HG03097 (cell line): ENCODE data around the gene CASK.
"Not testable (repeated sequence)": the region's sequence is repeated elsewhere in the genome, so short reads cannot be mapped to it uniquely, and the experiment has no call there.

Experiments used
- ATAC-seq: cut with Tn5 transposase; IDR thresholded peaks from one replicate; pipeline ENCODE4 v1.9.1; 2021; ENCODE audit not compliant: unreplicated experiment, low FRiP score

Gene CASK

DNA sequence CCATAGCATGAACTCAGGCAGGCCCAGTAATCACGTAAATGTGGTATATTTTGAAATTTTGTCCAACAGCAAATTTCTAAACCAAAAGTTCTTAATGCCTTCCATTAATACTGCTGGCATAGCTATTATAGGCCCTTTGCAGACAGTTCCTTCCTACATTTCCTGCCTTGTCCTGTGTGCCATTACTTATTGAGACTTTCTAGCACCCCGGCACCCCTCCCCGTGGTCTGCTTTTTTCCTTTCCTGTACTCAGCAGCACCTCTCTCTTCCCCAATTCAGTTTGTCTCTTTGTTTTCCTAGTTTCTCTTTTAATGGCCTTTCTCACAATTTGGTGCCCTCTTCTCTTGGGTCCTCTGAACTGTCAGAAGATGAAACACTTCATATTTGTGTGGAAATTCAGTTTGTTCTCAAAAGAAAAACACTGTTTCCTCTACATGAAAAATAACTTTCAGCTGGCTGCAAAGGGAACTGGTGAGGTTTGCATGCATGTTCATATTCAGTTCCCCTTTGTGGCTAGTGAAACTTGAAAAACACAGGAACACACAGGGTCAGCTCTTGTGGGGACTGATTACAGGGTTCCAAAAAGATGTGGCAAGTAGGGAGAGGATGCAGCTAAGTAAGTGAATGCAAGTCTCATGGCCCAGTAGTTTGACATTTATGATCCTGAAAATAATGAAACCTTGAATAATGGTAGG is 217.5 kb downstream of the CASK start:
- peak; percentile 82 for ATAC-seq

GRCh38 chrX:41705042-41705441 is 218.3 kb downstream of the CASK start:
- ATAC-seq = no peak

DNA sequence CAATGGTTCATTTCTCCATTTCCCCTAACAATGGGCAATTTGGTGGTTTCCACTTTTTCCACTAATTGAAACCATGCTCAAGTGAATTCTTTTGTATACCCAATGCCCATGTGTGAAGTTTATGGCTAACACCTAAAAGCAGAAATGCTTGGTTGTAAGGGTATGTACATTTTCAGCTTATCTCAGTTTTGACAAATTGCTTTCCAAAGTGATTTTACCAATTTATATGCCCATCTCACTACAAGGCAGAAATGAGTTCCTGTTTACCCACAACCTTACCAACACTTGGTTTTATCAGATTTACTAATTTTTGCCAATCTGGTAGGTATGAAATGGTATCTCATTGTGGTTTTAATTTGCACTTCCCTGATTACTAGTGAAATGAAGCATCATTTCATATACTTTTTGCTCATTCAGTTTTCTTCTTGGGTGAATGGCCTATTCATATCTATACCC is 219.8 kb downstream of the CASK start:
- ATAC-seq = no peak

DNA sequence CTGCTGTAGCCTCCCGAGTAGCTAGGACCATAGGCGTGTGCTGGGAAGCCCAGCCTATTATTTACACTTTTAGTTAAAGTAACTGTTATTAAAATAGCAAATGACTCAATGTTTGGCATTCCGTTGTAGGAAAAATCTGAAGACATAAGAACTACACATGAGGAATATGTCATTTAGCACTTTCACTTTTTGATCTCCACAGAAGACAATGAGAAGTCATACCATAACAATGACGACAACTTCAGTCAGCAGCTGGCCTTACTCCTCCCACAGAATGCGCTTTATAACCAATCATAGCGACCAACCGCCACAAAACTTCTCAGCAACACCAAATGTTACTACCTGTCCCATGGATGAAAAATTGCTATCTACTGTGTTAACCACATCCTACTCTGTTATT is 227.9 kb downstream of the CASK start:
- no peak for ATAC-seq

- ATAC-seq = no peak
Observed at GRCh38 chrX:41693024-41693423, 230.3 kb downstream of the CASK start.

DNA sequence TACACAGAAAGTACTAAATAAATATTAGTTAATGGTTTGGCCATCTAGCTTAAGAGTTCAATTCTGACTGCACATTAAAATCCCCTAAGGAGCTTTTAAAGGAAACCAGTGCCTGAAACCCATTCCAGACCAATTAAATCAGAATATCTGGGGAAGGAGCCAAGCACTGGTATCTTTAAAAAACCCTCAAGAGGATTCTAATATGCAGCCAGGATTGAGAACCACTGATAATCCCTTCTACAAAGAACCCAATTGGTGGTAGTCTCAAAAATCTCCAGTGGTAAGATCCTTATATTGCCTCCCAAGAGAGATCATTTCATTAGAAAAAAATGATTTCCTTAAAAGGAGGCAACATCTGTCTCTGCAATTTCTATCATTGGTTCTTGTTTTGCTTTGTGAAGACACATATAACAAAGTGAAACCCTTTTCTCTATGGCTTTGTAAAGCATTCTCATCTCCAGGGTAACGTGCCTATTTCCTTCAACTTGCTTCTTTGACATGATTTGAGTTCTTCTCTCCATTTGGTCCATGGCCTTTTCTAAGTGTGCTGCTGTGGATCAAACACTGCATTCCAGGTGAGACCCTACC is 231.1 kb downstream of the CASK start:
- ATAC-seq = no peak

DNA sequence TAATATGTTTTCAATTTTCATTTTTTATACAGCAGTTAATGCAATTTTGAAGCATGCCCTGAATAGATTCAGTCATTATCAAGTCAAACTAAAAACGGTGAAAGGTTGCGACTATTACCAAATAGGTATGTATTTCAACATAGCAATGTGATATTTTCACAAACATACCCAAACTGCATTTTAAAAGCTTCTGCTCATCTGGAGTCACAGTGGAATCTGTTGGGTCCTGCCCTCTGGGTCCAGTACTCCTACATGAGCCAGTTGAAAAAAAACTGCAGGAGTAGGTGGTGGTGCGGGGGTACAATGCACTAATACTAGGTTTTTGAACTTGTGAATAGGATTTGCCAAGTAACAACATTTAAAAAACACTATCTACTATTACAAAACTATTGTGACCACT is 233.6 kb downstream of the CASK start:
- ATAC-seq = no peak

DNA sequence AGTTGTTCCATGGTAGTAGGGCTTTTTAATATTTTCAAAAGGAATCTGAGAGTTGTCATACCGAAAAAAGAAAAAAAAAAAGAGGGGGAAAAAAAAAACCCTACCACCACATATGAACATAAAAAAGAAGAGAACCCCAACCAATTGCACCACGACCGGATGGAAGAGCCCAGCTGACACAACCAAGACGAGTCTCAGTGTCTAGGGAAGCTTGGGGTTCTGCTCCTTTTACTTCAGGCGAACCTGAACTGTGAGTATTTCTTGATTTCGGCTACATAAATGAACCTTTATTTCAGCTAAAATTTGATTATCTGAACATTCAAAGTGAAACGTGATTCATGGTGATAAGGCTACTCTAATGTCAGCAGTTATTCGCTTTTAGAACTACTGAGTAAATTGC is 234.5 kb downstream of the CASK start, which contains the start of gene GPR34:
TSS of gene GPR34 (plus strand) at position 139 of the 400 bp plus-strand sequence. CDS start 6,661 bp downstream, outside the sequence.
- ATAC-seq = no peak

DNA sequence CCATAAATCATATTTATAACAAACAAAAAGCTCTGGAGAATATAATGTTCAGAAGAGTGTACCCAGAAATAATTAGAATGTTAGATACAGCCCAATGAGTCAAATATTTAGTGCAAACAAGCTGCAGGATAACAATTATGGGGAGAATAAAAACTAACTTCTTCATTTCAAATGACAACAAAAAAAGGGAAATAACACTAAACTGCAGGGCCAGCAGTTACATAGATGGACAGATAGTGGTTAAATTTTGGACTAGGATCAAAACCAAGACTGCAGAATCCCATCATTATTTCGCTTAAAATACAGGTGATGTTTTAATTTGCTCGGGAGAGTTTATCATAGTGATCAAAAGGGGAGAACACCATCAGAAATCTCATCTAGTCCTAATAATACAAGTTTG is 235.2 kb downstream of the CASK start:
- ATAC-seq = no peak

GRCh38 chrX:41686788-41687187 is 236.6 kb downstream of the CASK start:
- no peak for ATAC-seq

DNA sequence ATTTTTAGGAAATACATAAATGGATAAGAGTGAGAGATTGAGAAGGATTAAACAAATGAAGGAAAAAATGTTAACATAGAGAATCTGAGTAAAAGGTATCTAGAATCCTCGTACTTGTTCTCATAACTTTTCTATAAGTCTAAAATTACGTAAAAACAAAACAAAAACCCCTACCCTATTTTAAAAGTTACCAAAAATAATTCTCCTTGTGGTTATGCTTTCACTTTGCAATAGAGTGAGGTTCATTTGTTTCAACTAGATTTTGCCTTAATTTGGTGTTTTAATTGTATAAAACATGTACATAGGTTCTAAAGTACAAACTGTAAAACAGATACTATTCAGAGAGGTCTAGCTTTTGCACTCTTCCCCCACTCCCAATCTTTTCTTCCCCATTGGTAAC is 238.4 kb downstream of the CASK start:
- ATAC-seq = no peak

DNA sequence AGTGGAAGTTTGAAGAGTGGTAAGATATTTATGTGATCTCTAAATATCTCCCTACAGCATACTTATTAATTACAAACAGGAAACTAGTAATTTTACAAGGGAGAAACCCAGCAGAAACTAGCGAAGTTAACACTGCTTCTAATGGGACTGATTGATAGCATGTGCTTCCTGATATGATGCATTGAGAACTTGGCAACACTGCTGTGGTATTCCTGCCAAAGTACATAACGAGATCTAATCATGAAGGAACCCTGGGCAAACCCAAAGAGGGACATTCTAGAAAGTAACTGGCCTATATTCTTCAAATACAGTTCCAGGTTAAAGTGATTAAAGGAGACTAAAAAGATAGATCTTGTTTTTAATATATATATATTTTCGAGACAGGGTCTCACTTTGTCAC is 239.2 kb downstream of the CASK start:
- no peak for ATAC-seq

DNA sequence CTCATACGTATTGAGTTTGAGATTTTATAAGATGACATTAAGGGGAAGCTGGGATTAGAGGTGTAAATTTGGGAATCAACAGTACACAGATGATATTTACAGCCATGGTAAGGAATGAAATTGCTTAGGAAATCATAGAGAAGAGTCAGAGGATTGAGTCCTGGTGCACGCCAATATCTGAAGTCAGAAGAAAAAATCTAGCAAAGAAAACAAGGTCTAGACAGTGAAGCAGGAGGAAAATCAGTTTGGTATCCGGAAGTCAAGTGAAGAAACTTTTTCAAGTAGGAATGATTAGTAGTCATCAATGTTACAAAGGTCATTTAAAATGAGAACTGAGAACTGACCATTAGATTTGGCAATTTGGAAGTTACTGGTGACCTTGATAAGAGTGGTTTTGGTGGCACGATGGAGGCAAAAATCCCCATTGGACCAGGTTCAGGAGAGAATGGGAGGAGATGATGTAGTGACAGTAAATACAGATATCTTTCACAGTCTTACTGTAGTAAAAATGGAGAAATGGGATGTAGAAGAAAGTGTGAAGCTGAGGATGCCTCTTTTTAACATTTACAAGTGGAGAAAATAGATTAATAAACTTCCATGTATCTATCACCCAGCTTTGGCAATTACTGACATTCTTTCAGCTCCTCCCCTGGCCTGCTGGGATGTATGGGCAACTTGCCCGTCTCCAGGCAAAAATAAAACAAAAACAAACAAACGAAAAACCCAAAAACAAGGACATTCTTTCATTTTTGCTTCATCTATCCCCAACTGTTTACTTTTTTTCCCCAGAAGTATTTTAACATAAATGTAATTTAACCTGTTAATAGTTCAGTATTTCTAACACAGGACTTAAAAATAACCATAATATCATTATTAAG is 245.9 kb downstream of the CASK start:
- ATAC-seq = no peak

- ATAC-seq = not testable (repeated sequence)
Observed at GRCh38 chrX:41676361-41676760, 247.0 kb downstream of the CASK start.

DNA sequence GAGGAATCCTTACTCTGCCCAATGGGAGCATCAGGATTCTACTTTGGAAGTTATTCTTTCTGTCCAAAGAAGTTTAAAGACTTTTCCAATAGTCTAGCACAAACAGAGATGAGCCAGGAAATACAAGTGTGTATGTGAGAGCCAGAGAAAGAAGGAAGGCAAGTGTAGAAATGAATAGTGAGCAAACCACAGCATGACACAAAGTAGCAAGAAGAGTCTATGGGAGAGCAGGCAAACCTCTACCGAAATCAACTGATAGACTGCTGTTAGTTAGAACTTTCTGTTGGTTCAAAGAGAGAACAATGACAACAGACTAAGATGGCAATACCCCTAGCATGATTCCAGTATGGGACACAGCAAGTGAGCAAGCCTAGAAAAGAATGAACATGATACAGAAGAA is 250.7 kb downstream of the CASK start:
- no peak for ATAC-seq

- no peak for ATAC-seq
Observed at GRCh38 chrX:41671082-41671481, 252.3 kb downstream of the CASK start.

DNA sequence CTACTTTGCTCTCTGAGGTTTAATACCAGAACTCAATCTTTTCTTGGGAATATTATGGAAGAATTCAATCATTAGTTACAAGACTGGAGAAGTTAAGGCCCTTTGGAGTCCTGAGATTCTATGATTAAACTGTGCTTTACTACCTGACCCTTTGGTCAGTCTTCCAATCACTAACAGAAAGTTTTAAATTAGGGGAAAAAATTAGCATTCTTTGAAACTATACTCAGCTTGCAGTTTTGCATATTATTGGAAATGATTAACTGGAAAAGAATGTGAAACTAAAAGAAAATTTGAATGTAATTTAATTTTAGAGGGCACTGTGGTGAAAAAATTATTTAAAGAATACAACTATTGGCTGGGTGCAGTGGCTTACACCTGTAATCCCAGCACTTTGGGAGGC is 253.2 kb downstream of the CASK start:
- ATAC-seq = no peak

GRCh38 chrX:41667631-41668030 is 255.7 kb downstream of the CASK start:
- ATAC-seq = no peak

GRCh38 chrX:41666251-41666650 is 257.1 kb downstream of the CASK start:
- no peak for ATAC-seq

DNA sequence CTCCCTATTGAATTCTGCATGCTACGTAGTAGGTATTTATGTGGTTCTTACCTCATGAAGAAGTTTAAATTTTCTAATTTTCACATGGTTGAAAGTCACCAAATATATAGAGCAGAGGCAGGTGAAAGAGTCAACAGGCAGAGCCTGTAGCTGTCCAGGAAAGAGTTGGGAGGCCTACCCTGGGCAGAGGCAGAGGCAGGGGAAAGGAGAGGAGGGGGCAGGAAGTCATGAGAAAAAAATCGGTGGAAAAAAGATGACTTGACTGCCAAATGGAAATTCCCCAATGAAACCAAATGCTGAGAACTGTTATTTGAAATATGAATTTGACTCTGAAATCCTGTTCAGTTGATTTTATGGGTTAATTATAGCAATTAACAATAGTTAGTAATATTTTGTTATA is 257.7 kb downstream of the CASK start:
- ATAC-seq = no peak

DNA sequence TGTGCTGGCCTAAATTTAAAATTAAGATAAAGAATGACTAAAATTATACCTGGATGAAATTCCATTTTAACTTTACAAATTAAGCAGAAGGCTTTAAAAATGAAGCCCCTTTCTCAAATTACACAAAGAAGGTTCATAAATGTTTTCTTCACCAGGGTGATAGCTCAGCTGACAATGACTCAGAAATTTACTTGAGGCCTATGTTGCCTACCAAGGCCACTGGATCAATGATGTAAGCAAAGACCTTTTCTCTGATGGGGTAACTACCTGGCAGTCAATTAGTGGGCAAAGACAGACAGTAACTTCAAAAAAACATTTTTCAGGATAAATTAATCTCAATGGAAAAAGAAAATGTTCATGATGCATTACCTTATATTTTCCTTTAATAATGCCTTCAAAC is 258.4 kb downstream of the CASK start:
- no peak for ATAC-seq
